Kidney epithelial cell (primary cell): ENCODE results near the gene POLRMT. TPM values are rescaled to one million over a fixed set of nuclear protein-coding genes. Genes with fewer than 3 reads are reported as not detected.

ENCODE experiments used
- DNase-seq: peaks from one replicate; pipeline ENCODE4 v3.0.0-alpha.2; 2010; ENCODE audit warnings: low read depth
- H3K27me3 ChIP-seq: 2 replicates; pipeline ENCODE4 v1.6.0; 2011; ENCODE audit warnings: low read length; ENCODE audit not compliant: control insufficient read depth, insufficient read depth
- H3K36me3 ChIP-seq: 2 replicates; pipeline ENCODE4 v1.5.1; 2011; ENCODE audit warnings: low read length; ENCODE audit not compliant: control insufficient read depth, insufficient read depth
- H3K4me3 ChIP-seq: 2 replicates; pipeline ENCODE4 v1.5.1; 2011; ENCODE audit warnings: low read depth, mild to moderate bottlenecking, control low read depth, low read length
- total RNA-seq: library from RNA; depleted of rRNA; stranded (reverse); fragments of >200 nt; gene quantifications from 2 replicates; pipeline ENCODE4 v1.2.3, GENCODE V29; 2015
- TF ChIP-seq, protein P1 (sequence below): IDR thresholded peaks from 2 replicates; pipeline ENCODE4 v1.5.1; 2011; ENCODE audit warnings: mild to moderate bottlenecking, moderate library complexity, low read length, control low read depth, inconsistent platforms; ENCODE audit not compliant: insufficient read depth, poor library complexity, severe bottlenecking

Gene POLRMT
- total RNA-seq, 1 donor from 2014 or later, result 47.6 TPM

DNA sequence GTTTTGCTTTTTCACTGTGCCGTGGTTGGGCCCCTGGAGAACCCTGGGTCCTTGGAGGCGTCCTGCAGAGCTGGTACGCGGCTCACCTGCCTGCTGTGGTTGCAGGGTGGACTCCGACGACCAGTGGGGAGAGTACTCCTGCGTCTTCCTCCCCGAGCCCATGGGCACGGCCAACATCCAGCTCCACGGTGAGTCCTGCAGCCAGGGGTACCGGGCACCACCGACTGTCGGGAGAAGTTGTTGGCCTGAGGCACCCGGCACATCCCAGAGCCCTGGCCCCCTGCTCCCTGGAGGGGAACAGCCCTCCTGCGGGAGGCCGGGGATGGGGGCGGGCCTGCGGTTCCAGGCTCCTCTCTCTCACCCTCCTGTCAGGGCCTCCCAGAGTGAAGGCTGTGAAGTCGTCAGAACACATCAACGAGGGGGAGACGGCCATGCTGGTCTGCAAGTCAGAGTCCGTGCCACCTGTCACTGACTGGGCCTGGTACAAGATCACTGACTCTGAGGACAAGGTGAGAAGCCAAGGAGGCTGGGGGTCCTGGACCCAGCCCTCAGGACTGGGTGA is 53.0 kb downstream of the POLRMT start:
- TF ChIP-seq, protein P1, sequence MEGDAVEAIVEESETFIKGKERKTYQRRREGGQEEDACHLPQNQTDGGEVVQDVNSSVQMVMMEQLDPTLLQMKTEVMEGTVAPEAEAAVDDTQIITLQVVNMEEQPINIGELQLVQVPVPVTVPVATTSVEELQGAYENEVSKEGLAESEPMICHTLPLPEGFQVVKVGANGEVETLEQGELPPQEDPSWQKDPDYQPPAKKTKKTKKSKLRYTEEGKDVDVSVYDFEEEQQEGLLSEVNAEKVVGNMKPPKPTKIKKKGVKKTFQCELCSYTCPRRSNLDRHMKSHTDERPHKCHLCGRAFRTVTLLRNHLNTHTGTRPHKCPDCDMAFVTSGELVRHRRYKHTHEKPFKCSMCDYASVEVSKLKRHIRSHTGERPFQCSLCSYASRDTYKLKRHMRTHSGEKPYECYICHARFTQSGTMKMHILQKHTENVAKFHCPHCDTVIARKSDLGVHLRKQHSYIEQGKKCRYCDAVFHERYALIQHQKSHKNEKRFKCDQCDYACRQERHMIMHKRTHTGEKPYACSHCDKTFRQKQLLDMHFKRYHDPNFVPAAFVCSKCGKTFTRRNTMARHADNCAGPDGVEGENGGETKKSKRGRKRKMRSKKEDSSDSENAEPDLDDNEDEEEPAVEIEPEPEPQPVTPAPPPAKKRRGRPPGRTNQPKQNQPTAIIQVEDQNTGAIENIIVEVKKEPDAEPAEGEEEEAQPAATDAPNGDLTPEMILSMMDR, result no peak
- no peak overlapping the region for H3K4me3 ChIP-seq
- DNase-seq, result no peak
- peaks cover 6% of the 10 kb centered on the region for H3K36me3 ChIP-seq
- no peaks in the 10 kb centered on the region for H3K27me3 ChIP-seq

DNA sequence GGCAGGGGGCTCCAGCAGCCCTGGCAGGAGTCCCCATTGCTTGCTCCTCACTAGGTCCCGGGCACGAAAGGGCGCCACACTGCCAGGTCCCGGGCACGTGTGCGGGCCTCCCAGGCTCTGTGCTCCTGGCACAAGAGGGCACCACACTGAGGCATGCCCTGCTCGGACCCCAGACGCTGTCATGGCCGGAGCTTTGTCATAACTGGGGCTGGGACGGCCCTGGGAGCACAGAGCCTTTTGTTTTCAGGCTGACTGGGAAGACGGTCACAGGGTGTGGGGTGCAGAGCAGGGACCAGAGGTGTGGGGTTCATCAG is 53.5 kb downstream of the POLRMT start:
- no peaks in the 10 kb centered on the region for H3K27me3 ChIP-seq
- no peak overlapping the region for H3K4me3 ChIP-seq
- no peak for DNase-seq
- H3K36me3 ChIP-seq, result peaks cover 6% of the 10 kb centered on the region
- TF ChIP-seq, protein P1, result no peak

DNA sequence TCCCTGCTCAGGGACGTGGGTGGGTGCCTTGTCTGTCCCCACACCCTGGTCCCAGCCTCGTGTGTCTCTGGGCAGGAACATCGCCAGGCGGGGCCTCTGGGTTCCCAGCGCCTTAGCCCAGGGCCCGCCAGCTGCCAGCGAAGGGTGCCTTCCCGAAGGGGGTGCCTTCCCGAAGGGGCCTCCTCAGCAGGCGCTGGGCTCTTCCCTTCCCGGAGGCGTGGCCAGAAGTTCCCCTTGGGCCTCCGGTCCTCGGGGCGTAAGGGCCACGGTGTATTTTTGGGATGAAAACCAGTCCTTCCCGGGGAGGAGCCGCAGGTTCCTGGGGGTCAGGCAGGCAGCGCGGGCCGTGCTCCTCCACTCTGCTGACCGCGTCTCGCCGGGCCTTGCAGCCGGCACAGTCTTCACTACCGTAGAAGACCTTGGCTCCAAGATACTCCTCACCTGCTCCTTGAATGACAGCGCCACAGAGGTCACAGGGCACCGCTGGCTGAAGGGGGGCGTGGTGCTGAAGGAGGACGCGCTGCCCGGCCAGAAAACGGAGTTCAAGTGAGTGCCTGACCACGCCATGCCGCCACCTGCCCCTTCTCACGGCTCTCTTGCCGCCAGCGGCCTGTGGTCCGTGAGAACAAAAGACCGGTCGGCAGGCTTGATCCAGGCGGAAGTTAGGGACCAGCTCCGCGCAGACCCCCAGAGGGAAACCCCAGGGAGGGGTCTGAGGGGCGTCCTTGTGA is 54.1 kb downstream of the POLRMT start:
- no peaks in the 10 kb centered on the region for H3K27me3 ChIP-seq

DNA sequence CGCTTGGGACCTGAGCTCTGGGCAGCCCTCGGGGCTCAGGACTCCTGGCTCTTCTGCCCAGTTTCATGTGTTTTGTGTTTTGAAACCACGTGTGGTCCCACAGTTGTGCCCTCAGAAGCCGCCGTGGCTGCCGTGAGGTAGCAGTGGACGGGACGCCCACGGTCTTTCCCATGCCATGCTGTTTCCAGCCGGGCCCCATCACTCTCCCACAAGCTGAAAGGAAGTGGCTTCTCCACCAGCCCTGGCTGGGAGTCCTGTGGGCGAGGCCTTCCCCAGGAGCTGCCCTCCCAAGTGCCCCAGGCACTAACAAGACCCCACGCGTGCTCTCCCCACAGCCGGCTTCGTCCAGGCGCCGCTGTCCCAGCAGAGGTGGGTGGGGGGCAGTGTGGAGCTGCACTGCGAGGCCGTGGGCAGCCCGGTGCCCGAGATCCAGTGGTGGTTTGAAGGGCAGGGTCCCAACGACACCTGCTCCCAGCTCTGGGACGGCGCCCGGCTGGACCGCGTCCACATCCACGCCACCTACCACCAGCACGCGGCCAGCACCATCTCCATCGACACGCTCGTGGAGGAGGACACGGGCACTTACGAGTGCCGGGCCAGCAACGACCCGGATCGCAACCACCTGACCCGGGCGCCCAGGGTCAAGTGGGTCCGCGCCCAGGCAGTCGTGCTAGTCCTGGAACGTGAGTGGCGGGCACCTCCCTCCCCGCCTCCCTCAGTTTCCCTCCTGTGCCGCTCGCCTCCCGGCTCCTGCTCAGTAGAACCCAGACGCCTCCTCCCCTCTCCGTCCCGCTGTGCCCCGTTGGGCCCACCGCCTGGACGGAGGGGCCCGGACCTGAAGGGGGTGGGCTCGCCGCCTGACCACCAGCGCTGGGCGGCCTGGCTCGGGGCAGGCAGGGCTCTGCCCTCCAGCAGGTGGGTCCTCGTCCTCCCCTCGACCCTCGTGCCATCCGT is 55.6 kb downstream of the POLRMT start:
- TF ChIP-seq, protein P1, result peak; percentile 3
- Histone ChIP-seq H3K4me3 (no peak overlapping the region), H3K36me3 (peaks cover 6% of the 10 kb centered on the region), H3K27me3 (no peaks in the 10 kb centered on the region)
- no peak for DNase-seq

More for the DNA sequence above, 54.1 kb downstream of the POLRMT start:
- Histone ChIP-seq H3K4me3 (no peak overlapping the region), H3K36me3 (peaks cover 6% of the 10 kb centered on the region)
- TF ChIP-seq, protein P1, result no peak
- no peak for DNase-seq

DNA sequence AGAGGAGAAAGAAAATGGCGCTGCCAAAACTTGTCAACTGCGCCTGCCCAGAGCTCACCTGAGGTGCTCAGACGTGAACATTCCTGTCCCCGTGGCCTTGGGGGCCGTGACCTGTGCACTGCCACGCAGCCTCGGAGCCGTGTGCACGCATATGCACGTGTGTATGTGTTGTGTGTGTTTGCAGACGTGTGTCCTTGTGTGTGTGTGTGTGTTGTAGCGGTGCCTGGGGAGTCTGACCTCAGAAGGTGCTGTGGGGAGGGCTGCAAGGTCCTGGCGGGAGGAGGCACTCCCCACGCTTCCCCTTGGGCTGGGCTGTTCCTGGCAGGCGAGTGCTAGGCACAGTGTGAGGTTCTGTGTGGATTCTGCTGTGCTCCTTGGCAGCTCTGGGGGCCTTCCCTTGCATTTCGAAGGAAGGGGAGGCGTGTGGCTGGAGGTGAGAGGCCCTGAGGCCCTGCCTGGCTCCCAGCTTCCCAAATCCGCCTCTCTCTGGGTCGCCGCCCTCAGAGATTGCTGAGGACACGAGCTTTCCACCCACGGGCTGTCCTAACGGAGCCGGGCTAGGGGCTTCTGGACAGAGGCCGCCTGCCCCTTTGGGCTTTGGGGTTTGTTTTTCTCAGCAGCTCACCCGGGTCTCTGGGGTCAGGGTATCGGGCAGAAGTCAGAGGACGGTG is 56.4 kb downstream of the POLRMT start:
- DNase-seq, result no peak
- TF ChIP-seq, protein P1, result no peak
- H3K36me3 ChIP-seq, result peaks cover 6% of the 10 kb centered on the region
- no peaks in the 10 kb centered on the region for H3K27me3 ChIP-seq
- H3K4me3 ChIP-seq, result no peak overlapping the region
